SK-N-SH (cell line): ENCODE results near the gene FSTL5. TPM values are rescaled to one million over a fixed set of nuclear protein-coding genes. Genes with fewer than 3 reads are reported as not detected.

Experiments used
- CTCF ChIA-PET: fragments of 300-600, 350-600 bp; formaldehyde crosslinking; extraction: SDS; loops from one replicate; lab custom pipeline; 2021; lab: Yijun Ruan, JAX
- POLR2A ChIA-PET: fragments of 350-600 bp; sonication (Branson Sonifier 250); formaldehyde crosslinking; extraction: SDS; loops from one replicate; lab custom pipeline; 2020; ENCODE audit warnings: antibody characterized with exemption, inconsistent platforms; lab: Yijun Ruan, JAX
- DNase-seq: peaks from one replicate; pipeline ENCODE4 v3.0.0; 2012
- H2AFZ ChIP-seq: fragments of 200-600 bp; sonication (generic); 2 replicates; pipeline ENCODE4 v1.8.1; 2016; ENCODE audit warnings: antibody characterized with exemption, mild to moderate bottlenecking, low read depth
- H3F3A ChIP-seq: fragments of 200-600 bp; sonication (generic); replicated peaks from 2 replicates; pipeline ENCODE3; 2016; ENCODE audit warnings: antibody characterized with exemption, mild to moderate bottlenecking; ENCODE audit not compliant: insufficient read depth
- H3K27ac ChIP-seq, 2 experiments: fragments of 200-500 bp in 1 of 2; fragments of 200-600 bp in 1 of 2; sonication (Bioruptor generic) in 1 of 2; sonication (generic), shearing (Covaris generic) in 1 of 2; 2 replicates each; pipeline versions ENCODE4 v1.5.1 to v1.6.1; 2014 to 2016; ENCODE audit warnings: low read depth in 2 of 2, inconsistent platforms in 1 of 2, low read length in 1 of 2, mild to moderate bottlenecking in 1 of 2, mixed read lengths in 1 of 2
- H3K27me3 ChIP-seq: fragments of 200-600 bp; sonication (generic), shearing (Covaris generic); 2 replicates; pipeline ENCODE4 v1.6.1; 2016; ENCODE audit warnings: mixed run types; ENCODE audit not compliant: insufficient read depth
- H3K36me3 ChIP-seq, 2 experiments: fragments of 200-500 bp in 1 of 2; fragments of 200-600 bp in 1 of 2; sonication (Bioruptor generic) in 1 of 2; sonication (generic) in 1 of 2; replicated peaks in 1 of 2; 2 replicates each; pipeline versions ENCODE3 to v1.5.1; 2014 to 2016; ENCODE audit warnings: low read length in 1 of 2, mild to moderate bottlenecking in 1 of 2; ENCODE audit not compliant: insufficient read depth in 2 of 2, control insufficient read depth in 1 of 2
- H3K4me1 ChIP-seq, 2 experiments: fragments of 200-500 bp in 1 of 2; fragments of 200-600 bp in 1 of 2; sonication (Bioruptor generic) in 1 of 2; sonication (generic), shearing (Covaris generic) in 1 of 2; 2 replicates each; pipeline versions ENCODE4 v1.5.1 to v1.6.1; 2014 to 2016; ENCODE audit warnings: low read depth in 1 of 2, low read length in 1 of 2, mixed run types in 1 of 2; ENCODE audit not compliant: insufficient read depth in 2 of 2, control insufficient read depth in 1 of 2
- H3K4me2 ChIP-seq: fragments of 200-600 bp; sonication (generic), shearing (Covaris generic); 2 replicates; pipeline ENCODE4 v1.6.1; 2017; ENCODE audit warnings: mixed run types
- H3K4me3 ChIP-seq, 2 experiments: fragments of 200-500 bp in 1 of 2; fragments of 200-600 bp in 1 of 2; sonication (Bioruptor generic) in 1 of 2; sonication (generic), shearing (Covaris generic) in 1 of 2; 2 replicates each; pipeline versions ENCODE4 v1.5.1 to v1.8.1; 2014 to 2016; ENCODE audit warnings: low read depth in 2 of 2, inconsistent platforms in 1 of 2, low read length in 1 of 2, mild to moderate bottlenecking in 1 of 2, mixed read lengths in 1 of 2, moderate library complexity in 1 of 2
- H3K79me2 ChIP-seq: fragments of 200-600 bp; sonication (generic); 2 replicates; pipeline ENCODE4 v1.8.1; 2017; ENCODE audit warnings: mild to moderate bottlenecking; ENCODE audit not compliant: insufficient read depth
- H3K9ac ChIP-seq: fragments of 200-600 bp; sonication (generic); 2 replicates; pipeline ENCODE4 v1.6.1; 2017; ENCODE audit warnings: mixed run types
- H3K9me2 ChIP-seq: fragments of 200-600 bp; sonication (generic); 2 replicates; pipeline ENCODE4 v1.6.1; 2017; ENCODE audit warnings: mixed run types
- H3K9me3 ChIP-seq: fragments of 200-600 bp; sonication (generic); 2 replicates; pipeline ENCODE4 v1.6.1; 2017; ENCODE audit warnings: mixed run types, mild to moderate bottlenecking, moderate library complexity
- H4K20me1 ChIP-seq: fragments of 200-600 bp; sonication (generic); 2 replicates; pipeline ENCODE4 v1.6.1; 2017; ENCODE audit warnings: mild to moderate bottlenecking, mixed run types; ENCODE audit not compliant: insufficient read depth
- ELF1 ChIP-seq: IDR thresholded peaks from 2 replicates; pipeline ENCODE4 v1.4.0; 2012
- EZH2phosphoT487 ChIP-seq: fragments of 200-600 bp; sonication (generic); IDR thresholded peaks from 2 replicates; pipeline ENCODE4 v1.6.1; 2017; ENCODE audit warnings: low read depth, mixed run types, mild to moderate bottlenecking, antibody characterized with exemption, moderate library complexity, borderline replicate concordance
- FOXJ3 ChIP-seq: sonication (generic); formaldehyde crosslinking; IDR thresholded peaks from 2 replicates; pipeline ENCODE4 v1.5.1; 2020; ENCODE audit warnings: mild to moderate bottlenecking, missing genetic modification reagents
- FOXM1 ChIP-seq: IDR thresholded peaks from 2 replicates; pipeline ENCODE4 v1.4.0; 2012; ENCODE audit warnings: low read depth, mild to moderate bottlenecking
- GATA2 ChIP-seq: sonication (generic); formaldehyde crosslinking; IDR thresholded peaks from 2 replicates; pipeline ENCODE4 v1.5.0; 2020; ENCODE audit warnings: mild to moderate bottlenecking, missing genetic modification reagents
- JUND ChIP-seq: IDR thresholded peaks from 2 replicates; pipeline ENCODE4 v1.4.0; 2012
- MEF2A ChIP-seq: IDR thresholded peaks from 2 replicates; pipeline ENCODE4 v1.4.0; 2012; ENCODE audit warnings: low read depth, borderline replicate concordance
- NFIC ChIP-seq: IDR thresholded peaks from 2 replicates; pipeline ENCODE4 v1.4.0; 2012; ENCODE audit warnings: borderline replicate concordance
- NRF1 ChIP-seq: IDR thresholded peaks from 2 replicates; pipeline ENCODE4 v1.6.1; 2012; ENCODE audit warnings: low read depth, mild to moderate bottlenecking, low read length
- PBX3 ChIP-seq: IDR thresholded peaks from 2 replicates; pipeline ENCODE4; 2012
- POLR2AphosphoS5 ChIP-seq: IDR thresholded peaks from 2 replicates; pipeline ENCODE4 v1.6.1; 2012; ENCODE audit warnings: low read depth, low read length
- RAD21 ChIP-seq: IDR thresholded peaks from 2 replicates; pipeline ENCODE4 v1.6.1; 2012; ENCODE audit warnings: mild to moderate bottlenecking, low read length
- RFX5 ChIP-seq: IDR thresholded peaks from 2 replicates; pipeline ENCODE4 v1.6.1; 2012; ENCODE audit warnings: mild to moderate bottlenecking, improper control_type of control experiment, low read length
- RXRA ChIP-seq: IDR thresholded peaks from 2 replicates; pipeline ENCODE4 v1.4.0; 2012; ENCODE audit warnings: low read depth, mild to moderate bottlenecking, borderline replicate concordance
- SIN3A ChIP-seq: IDR thresholded peaks from 2 replicates; pipeline ENCODE4 v1.6.1; 2012; ENCODE audit warnings: low read depth, mild to moderate bottlenecking, low read length, moderate library complexity, borderline replicate concordance
- SMC3 ChIP-seq: IDR thresholded peaks from 2 replicates; pipeline ENCODE4 v1.6.1; 2012; ENCODE audit warnings: low read depth, low read length, improper control_type of control experiment
- TEAD4 ChIP-seq: IDR thresholded peaks from 2 replicates; pipeline ENCODE4 v1.4.0; 2012; ENCODE audit warnings: mild to moderate bottlenecking, borderline replicate concordance; ENCODE audit not compliant: insufficient read depth
- WGBS: methylation state at CpG from one replicate; pipeline ENCODE4 v1.1.6; 2017; ENCODE audit warnings: low lambda C conversion rate; 5-methylcytosine and 5-hydroxymethylcytosine counted together
- polyA plus RNA-seq, 3 experiments: library from polyadenylated mRNA; depleted of rRNA; stranded (reverse); fragments of >200 nt; gene quantifications; 2 replicates each; pipeline ENCODE4 v1.2.3, GENCODE V29; 2012
- TF ChIP-seq, protein P1 (sequence below): fragments of 150-350 bp; IDR thresholded peaks from 2 replicates; pipeline ENCODE4 v1.6.1; 2016; ENCODE audit warnings: mild to moderate bottlenecking, low read depth, low read length
- TF ChIP-seq, protein P2 (sequence below): IDR thresholded peaks from 2 replicates; pipeline ENCODE4 v1.6.1; 2012; ENCODE audit warnings: mild to moderate bottlenecking, low read depth, low read length, moderate library complexity

FSTL5 gene
- polyA plus RNA-seq, 1 of the 3 experiments (the other 2 are of a cell fraction): 0.07 TPM

- TF ChIP-seq NRF1 (no peak), PBX3 (no peak), SMC3 (no peak)
These were observed 232.7 kb downstream of the FSTL5 start (continued) for GRCh38 chr4:161931089-161931488.

GRCh38 chr4:161929956-161930355 lies 233.8 kb downstream of the FSTL5 start:
- Histone ChIP-seq H4K20me1 (no peaks in the 10 kb centered on the region), H3K27me3 (no peaks in the 10 kb centered on the region), H3K9ac (no peak overlapping the region), H3K27ac (no peak overlapping the region; a peak in 2 of 4 replicates), H3K4me1 (no peaks in the 10 kb centered on the region), H3K4me3 (no peak overlapping the region), H3K4me2 (no peak overlapping the region), H2AFZ (peak overlapping the region; percentile 44; the same call in 1 of the 2 replicates), H3K36me3 (no peaks in the 10 kb centered on the region), H3K9me2 (no peaks in the 10 kb centered on the region), H3F3A (no peaks in the 10 kb centered on the region), H3K79me2 (no peaks in the 10 kb centered on the region), H3K9me3 (no peaks in the 10 kb centered on the region)
- TF ChIP-seq JUND (peak; percentile 9; the same call in 1 of the 2 replicates), FOXJ3 (CRISPR knock-in tag) (no peak), FOXM1 (no peak), RAD21 (no peak), PBX3 (no peak), RXRA (no peak)
- DNase-seq: no peak
- ChIA-PET CTCF (interaction anchor here (0.7 kb wide), 1 partner anchor 71 kb away, joined by 3 read pairs; no protein-coding TSS in a partner anchor), POLR2A (no interaction called here)

- H3K9me3 ChIP-seq: no peaks in the 10 kb centered on the region
- H3K27ac ChIP-seq: no peak overlapping the region
- H3F3A ChIP-seq: no peaks in the 10 kb centered on the region
- CTCF ChIA-PET: no interaction called here
- no peak for DNase-seq
- 90% methylated on average over 6 of the region's 6 CpGs for WGBS
- POLR2A ChIA-PET: no interaction called here
- H3K79me2 ChIP-seq: no peaks in the 10 kb centered on the region
- no peak overlapping the region for H3K4me3 ChIP-seq
- no peak overlapping the region for H2AFZ ChIP-seq
- H4K20me1 ChIP-seq: no peaks in the 10 kb centered on the region
- H3K9ac ChIP-seq: no peak overlapping the region
- no peaks in the 10 kb centered on the region for H3K36me3 ChIP-seq
- H3K4me1 ChIP-seq: no peaks in the 10 kb centered on the region
- no peaks in the 10 kb centered on the region for H3K27me3 ChIP-seq
- H3K4me2 ChIP-seq: no peak overlapping the region
- no peaks in the 10 kb centered on the region for H3K9me2 ChIP-seq
- TF ChIP-seq RXRA (no peak), MEF2A (no peak), EZH2phosphoT487 (no peak), SMC3 (no peak), SIN3A (no peak), NRF1 (no peak), NFIC (no peak), GATA2 (CRISPR knock-in tag) (no peak), POLR2AphosphoS5 (no peak), ELF1 (no peak), RFX5 (no peak), TEAD4 (no peak)
- TF ChIP-seq, protein P1, sequence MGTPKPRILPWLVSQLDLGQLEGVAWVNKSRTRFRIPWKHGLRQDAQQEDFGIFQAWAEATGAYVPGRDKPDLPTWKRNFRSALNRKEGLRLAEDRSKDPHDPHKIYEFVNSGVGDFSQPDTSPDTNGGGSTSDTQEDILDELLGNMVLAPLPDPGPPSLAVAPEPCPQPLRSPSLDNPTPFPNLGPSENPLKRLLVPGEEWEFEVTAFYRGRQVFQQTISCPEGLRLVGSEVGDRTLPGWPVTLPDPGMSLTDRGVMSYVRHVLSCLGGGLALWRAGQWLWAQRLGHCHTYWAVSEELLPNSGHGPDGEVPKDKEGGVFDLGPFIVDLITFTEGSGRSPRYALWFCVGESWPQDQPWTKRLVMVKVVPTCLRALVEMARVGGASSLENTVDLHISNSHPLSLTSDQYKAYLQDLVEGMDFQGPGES: no peak
- TF ChIP-seq, protein P2, sequence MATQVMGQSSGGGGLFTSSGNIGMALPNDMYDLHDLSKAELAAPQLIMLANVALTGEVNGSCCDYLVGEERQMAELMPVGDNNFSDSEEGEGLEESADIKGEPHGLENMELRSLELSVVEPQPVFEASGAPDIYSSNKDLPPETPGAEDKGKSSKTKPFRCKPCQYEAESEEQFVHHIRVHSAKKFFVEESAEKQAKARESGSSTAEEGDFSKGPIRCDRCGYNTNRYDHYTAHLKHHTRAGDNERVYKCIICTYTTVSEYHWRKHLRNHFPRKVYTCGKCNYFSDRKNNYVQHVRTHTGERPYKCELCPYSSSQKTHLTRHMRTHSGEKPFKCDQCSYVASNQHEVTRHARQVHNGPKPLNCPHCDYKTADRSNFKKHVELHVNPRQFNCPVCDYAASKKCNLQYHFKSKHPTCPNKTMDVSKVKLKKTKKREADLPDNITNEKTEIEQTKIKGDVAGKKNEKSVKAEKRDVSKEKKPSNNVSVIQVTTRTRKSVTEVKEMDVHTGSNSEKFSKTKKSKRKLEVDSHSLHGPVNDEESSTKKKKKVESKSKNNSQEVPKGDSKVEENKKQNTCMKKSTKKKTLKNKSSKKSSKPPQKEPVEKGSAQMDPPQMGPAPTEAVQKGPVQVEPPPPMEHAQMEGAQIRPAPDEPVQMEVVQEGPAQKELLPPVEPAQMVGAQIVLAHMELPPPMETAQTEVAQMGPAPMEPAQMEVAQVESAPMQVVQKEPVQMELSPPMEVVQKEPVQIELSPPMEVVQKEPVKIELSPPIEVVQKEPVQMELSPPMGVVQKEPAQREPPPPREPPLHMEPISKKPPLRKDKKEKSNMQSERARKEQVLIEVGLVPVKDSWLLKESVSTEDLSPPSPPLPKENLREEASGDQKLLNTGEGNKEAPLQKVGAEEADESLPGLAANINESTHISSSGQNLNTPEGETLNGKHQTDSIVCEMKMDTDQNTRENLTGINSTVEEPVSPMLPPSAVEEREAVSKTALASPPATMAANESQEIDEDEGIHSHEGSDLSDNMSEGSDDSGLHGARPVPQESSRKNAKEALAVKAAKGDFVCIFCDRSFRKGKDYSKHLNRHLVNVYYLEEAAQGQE: no peak
These were observed 237.6 kb downstream of the FSTL5 start for GRCh38 chr4:161926033-161926828.
